Esophagus muscularis mucosa (tissue), 4 donors: ENCODE data around the gene CFAP54. TPM values are rescaled to one million over a fixed set of nuclear protein-coding genes. Genes with fewer than 3 reads are reported as not detected.

Experiments used
- DNase-seq: peaks from one replicate; pipeline ENCODE4 v3.0.0-alpha.2; 2017; ENCODE audit errors: extremely low spot score
- H3K27ac ChIP-seq, 4 donors: fragments of 200-600 bp; sonication (generic); replicated peaks in 1 of 4; 1 replicate in 3 of 4; 2 replicates in 1 of 4; pipeline ENCODE4 v1.5.1; 2016 to 2019; ENCODE audit warnings: mild to moderate bottlenecking in 1 of 4
- H3K27me3 ChIP-seq, 4 donors: fragments of 200-600 bp; sonication (generic); one replicate each; pipeline versions ENCODE4 v1.5.1 to v1.6.0; 2016 to 2019
- H3K36me3 ChIP-seq, 4 donors: fragments of 200-600 bp; sonication (generic); one replicate each; pipeline ENCODE4 v1.5.1; 2016 to 2019
- H3K4me1 ChIP-seq, 4 donors: fragments of 200-600 bp; sonication (generic); one replicate each; pipeline ENCODE4 v1.5.1; 2016 to 2019
- H3K4me3 ChIP-seq, 4 donors: fragments of 200-600 bp; sonication (generic); 1 replicate in 2 of 4; 2 replicates in 2 of 4; pipeline ENCODE4 v1.5.1; 2016 to 2019; ENCODE audit warnings: mild to moderate bottlenecking in 4 of 4, moderate library complexity in 1 of 4
- H3K9me3 ChIP-seq, 4 donors: fragments of 200-600 bp; sonication (generic); 1 replicate in 3 of 4; 2 replicates in 1 of 4; pipeline ENCODE4 v1.5.1; 2016 to 2019
- CTCF ChIP-seq, 3 experiments: fragments of 200-600 bp in 2 of 3; fragments of 450-650 bp in 1 of 3; sonication (generic) in 2 of 3; IDR thresholded peaks; one replicate each; pipeline ENCODE4 v1.5.1; 2017 to 2019; ENCODE audit warnings: antibody characterized with exemption in 3 of 3, mild to moderate bottlenecking in 2 of 3, moderate library complexity in 1 of 3
- EP300 ChIP-seq: sonication (generic); formaldehyde crosslinking; IDR thresholded peaks from one replicate; pipeline ENCODE4 v1.6.1; 2017; ENCODE audit warnings: antibody characterized with exemption
- POLR2A ChIP-seq: fragments of 450-650 bp; IDR thresholded peaks from one replicate; pipeline ENCODE4 v1.6.1; 2017; ENCODE audit warnings: antibody characterized with exemption, moderate library complexity, mild to moderate bottlenecking, low read depth
- POLR2AphosphoS5 ChIP-seq, 2 donors: sonication (generic); formaldehyde crosslinking; IDR thresholded peaks; one replicate each; pipeline ENCODE4 v1.6.1; 2017; ENCODE audit warnings: antibody characterized with exemption in 2 of 2
- WGBS: methylation state at CpG from one replicate; pipeline ENCODE4 v1.1.5; 2018; 5-methylcytosine and 5-hydroxymethylcytosine counted together
- intact Hi-C: fragments of 100-400 bp; cut with DNase I; formaldehyde crosslinking; loops from one replicate; pipeline ENCODE4 v1.15.1; 2023
- total RNA-seq, 4 donors: library from RNA; depleted of rRNA; stranded (reverse); fragments of >200 nt; gene quantifications; one replicate each; pipeline versions ENCODE4 v1.1.0 to v1.2.1, GENCODE V29; 2016

The CFAP54 gene
- total RNA-seq, 4 donors from 2014 or later: 3.0 to 5.8 (median 4.3) TPM

- intact Hi-C loops: no loop called here
- no peak for DNase-seq
- H3K4me3 ChIP-seq: no peak overlapping the region
- peaks cover 0 to under 1% (median 0%) of the 10 kb centered on the region in 4 donors for H3K4me1 ChIP-seq
- H3K9me3 ChIP-seq: peaks cover 0 to 4% (median 0%) of the 10 kb centered on the region in 4 donors
- H3K27ac ChIP-seq: no peak overlapping the region
- H3K27me3 ChIP-seq: no peaks in the 10 kb centered on the region
- TF ChIP-seq POLR2AphosphoS5 (IDR thresholded peaks at IDR 0.05) (no peak), POLR2A (no peak), CTCF (IDR thresholded peaks at IDR 0.05) (no peak), EP300 (no peak)
- no peaks in the 10 kb centered on the region for H3K36me3 ChIP-seq
These were observed 392.2 kb downstream of the CFAP54 start for GRCh38 chr12:96881608-96882007.

- 38% methylated on average over 2 of the region's 2 CpGs for WGBS
- intact Hi-C loops: no loop called here
- TF ChIP-seq CTCF (IDR thresholded peaks at IDR 0.05): no peak
- no peak for TF ChIP-seq POLR2A
- no peak for TF ChIP-seq POLR2AphosphoS5 (IDR thresholded peaks at IDR 0.05)
- TF ChIP-seq EP300: no peak
- Histone ChIP-seq H3K27ac (no peak overlapping the region), H3K9me3 (peaks cover 0 to 4% (median 0%) of the 10 kb centered on the region in 4 donors), H3K4me3 (no peak overlapping the region), H3K27me3 (no peaks in the 10 kb centered on the region), H3K4me1 (peaks cover 0 to 10% (median 6%) of the 10 kb centered on the region in 4 donors), H3K36me3 (no peaks in the 10 kb centered on the region)
- DNase-seq: no peak
These were observed 393.5 kb downstream of the CFAP54 start for GRCh38 chr12:96882862-96883261.

- Histone ChIP-seq H3K9me3 (peaks cover 0 to 4% (median 0%) of the 10 kb centered on the region in 4 donors), H3K4me3 (no peak overlapping the region), H3K4me1 (peaks cover 0 to 10% (median 6%) of the 10 kb centered on the region in 4 donors), H3K27ac (no peak overlapping the region), H3K27me3 (no peaks in the 10 kb centered on the region), H3K36me3 (no peaks in the 10 kb centered on the region)
- no peak for TF ChIP-seq CTCF (IDR thresholded peaks at IDR 0.05)
- 97% methylated on average over 4 of the region's 4 CpGs for WGBS
- intact Hi-C loops: no loop called here
- no peak for DNase-seq
These were observed 394.2 kb downstream of the CFAP54 start for GRCh38 chr12:96883571-96883970.

- Histone ChIP-seq H3K27ac (no peak overlapping the region), H3K4me1 (peaks cover 0 to 19% (median 9%) of the 10 kb centered on the region in 4 donors), H3K36me3 (no peaks in the 10 kb centered on the region), H3K27me3 (no peaks in the 10 kb centered on the region), H3K4me3 (no peak overlapping the region), H3K9me3 (no peaks in the 10 kb centered on the region)
- no peak for DNase-seq
- TF ChIP-seq POLR2AphosphoS5 (IDR thresholded peaks at IDR 0.05): no peak
- TF ChIP-seq CTCF (IDR thresholded peaks at IDR 0.05): no peak
- no peak for TF ChIP-seq POLR2A
- no peak for TF ChIP-seq EP300
- intact Hi-C loops: no loop called here
- whole genome bisulfite sequencing: 19% methylated on average over 4 of the region's 4 CpGs
These were observed 397.8 kb downstream of the CFAP54 start for GRCh38 chr12:96886998-96887677.
